ENCODE results near the gene SGMS2.

The SGMS2 gene

DNA sequence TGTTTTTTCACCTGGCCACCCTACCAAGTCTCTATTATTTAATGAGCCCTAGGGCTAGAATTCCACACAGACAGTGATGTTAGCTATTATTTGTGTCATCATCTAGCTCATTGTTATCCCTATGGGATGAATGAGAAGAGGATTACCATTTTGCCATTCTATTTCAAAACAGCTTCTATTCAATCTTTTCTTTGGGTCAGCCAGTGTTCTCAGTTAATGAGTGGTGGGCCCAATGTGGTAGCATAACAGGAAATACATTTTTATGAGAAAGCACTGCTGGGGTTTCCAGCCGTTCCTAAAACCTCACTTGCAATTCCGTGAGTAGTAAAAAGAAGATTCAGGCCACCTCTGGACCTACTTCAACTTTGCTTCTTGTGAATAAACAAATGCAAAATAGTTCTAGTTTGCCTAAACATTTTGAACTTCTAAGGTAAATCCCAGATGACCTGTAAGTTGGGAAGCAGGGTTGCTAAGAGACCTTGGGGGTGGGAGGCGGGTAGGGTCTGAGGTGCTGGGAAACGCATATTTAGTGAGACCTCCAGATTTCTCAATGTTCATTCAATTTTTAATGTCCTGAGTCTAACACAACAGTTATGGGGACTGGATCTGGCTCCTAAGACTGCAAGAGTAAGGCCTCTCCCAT lies 81.8 kb downstream of the SGMS2 start:
- Histone ChIP-seq H3K36me3 (no peaks in the 10 kb centered on the region), H3K4me3 (ENCODE audit: low read depth, low read length) (no peak overlapping the region), H3K27me3 (ENCODE audit: insufficient read depth, low read depth, severe bottlenecking) (no peaks in the 10 kb centered on the region), H3K9me3 (ENCODE audit: severe bottlenecking) (no peaks in the 10 kb centered on the region), H3K27ac (no peak overlapping the region)
- DNase-seq = no peak
- TF ChIP-seq, protein P1, sequence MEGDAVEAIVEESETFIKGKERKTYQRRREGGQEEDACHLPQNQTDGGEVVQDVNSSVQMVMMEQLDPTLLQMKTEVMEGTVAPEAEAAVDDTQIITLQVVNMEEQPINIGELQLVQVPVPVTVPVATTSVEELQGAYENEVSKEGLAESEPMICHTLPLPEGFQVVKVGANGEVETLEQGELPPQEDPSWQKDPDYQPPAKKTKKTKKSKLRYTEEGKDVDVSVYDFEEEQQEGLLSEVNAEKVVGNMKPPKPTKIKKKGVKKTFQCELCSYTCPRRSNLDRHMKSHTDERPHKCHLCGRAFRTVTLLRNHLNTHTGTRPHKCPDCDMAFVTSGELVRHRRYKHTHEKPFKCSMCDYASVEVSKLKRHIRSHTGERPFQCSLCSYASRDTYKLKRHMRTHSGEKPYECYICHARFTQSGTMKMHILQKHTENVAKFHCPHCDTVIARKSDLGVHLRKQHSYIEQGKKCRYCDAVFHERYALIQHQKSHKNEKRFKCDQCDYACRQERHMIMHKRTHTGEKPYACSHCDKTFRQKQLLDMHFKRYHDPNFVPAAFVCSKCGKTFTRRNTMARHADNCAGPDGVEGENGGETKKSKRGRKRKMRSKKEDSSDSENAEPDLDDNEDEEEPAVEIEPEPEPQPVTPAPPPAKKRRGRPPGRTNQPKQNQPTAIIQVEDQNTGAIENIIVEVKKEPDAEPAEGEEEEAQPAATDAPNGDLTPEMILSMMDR (IDR thresholded peaks at IDR 0.05; ENCODE audit: low read depth, low read length) = no peak

DNA sequence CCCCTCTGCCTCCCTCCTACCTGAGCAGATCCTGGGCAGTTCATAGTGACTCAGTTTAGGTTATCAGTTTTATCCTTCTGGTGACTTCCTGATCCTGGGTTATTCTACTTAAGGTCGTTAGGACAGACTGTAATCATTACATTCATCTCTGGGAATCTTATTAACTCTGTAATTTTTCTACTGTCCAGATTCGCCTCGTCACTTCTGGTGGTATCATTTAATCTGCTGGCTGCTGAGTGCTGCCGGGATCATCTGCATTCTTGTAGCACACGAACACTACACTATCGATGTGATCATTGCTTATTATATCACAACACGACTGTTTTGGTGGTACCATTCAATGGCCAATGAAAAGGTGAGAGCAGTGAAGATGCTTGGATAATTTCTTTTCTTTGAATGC lies 83.6 kb downstream of the SGMS2 start:
- Histone ChIP-seq H3K4me3 (ENCODE audit: low read depth, low read length) (no peak overlapping the region), H3K27ac (no peak overlapping the region), H3K9me3 (ENCODE audit: severe bottlenecking) (no peaks in the 10 kb centered on the region), H3K36me3 (no peaks in the 10 kb centered on the region), H3K27me3 (ENCODE audit: insufficient read depth, low read depth, severe bottlenecking) (no peaks in the 10 kb centered on the region)
- DNase-seq = no peak
- TF ChIP-seq, protein P1 (IDR thresholded peaks at IDR 0.05; ENCODE audit: low read depth, low read length) = no peak

DNA sequence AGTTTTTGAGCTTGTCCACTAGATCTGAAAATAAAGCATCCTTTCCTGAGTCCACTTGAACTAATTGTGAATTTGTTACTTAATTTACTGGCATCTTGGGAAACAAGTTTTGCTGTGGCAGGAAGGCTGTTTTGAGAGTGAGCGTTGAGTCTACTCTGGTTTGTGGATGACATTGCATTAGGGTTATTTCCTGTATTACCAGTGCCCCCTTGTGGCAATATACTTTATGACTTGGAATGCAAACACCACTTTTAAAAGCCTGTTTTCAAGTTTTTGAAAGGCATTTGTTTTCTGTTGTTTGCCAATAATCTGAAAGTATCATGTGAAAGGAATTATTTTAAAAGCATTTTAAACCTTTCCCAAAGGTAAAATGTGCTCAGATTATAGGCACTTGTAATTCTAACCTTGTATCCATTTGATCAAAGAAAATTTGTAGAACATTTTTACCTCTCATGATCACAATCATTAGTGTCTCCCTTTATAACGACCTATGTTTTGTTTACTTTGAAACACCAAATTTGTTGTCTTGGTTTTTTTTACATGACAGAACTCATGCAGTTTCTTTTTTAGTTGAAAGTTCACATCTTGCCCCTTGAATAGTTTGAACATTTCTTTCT lies 88.7 kb downstream of the SGMS2 start:
- Histone ChIP-seq H3K27me3 (ENCODE audit: insufficient read depth, low read depth, severe bottlenecking) (no peaks in the 10 kb centered on the region), H3K4me3 (ENCODE audit: low read depth, low read length) (no peak overlapping the region), H3K36me3 (no peaks in the 10 kb centered on the region), H3K27ac (no peak overlapping the region), H3K9me3 (ENCODE audit: severe bottlenecking) (no peaks in the 10 kb centered on the region)
- peak; percentile 50 for DNase-seq
- TF ChIP-seq, protein P1 (IDR thresholded peaks at IDR 0.05; ENCODE audit: low read depth, low read length) = peak; percentile 64

DNA sequence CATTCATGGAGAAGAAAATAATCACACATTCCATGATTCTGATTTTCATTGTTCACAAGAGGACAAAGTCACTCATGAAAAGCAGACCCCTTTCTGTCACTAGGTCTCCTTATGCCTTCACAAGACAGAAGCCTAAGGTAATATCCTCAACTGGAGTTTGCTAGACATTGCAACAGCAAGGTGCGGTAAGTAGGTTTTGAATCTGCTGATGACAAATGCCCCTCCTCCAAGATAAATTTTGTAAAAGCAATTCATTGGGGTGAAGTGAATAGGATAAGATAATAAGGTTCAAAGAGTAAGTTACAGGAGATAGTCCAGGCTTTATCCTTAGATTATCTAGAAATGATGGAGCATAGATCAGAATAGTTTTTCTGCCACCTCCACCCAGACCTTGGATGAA lies 90.5 kb downstream of the SGMS2 start:
- H3K36me3 ChIP-seq = no peaks in the 10 kb centered on the region
- no peak overlapping the region for H3K27ac ChIP-seq
- no peak overlapping the region for H3K4me3 ChIP-seq (ENCODE audit: low read depth, low read length)
- peaks cover 4% of the 10 kb centered on the region for H3K9me3 ChIP-seq (ENCODE audit: severe bottlenecking)
- DNase-seq = no peak
- TF ChIP-seq, protein P1 (IDR thresholded peaks at IDR 0.05; ENCODE audit: low read depth, low read length) = no peak
- no peaks in the 10 kb centered on the region for H3K27me3 ChIP-seq (ENCODE audit: insufficient read depth, low read depth, severe bottlenecking)

DNA sequence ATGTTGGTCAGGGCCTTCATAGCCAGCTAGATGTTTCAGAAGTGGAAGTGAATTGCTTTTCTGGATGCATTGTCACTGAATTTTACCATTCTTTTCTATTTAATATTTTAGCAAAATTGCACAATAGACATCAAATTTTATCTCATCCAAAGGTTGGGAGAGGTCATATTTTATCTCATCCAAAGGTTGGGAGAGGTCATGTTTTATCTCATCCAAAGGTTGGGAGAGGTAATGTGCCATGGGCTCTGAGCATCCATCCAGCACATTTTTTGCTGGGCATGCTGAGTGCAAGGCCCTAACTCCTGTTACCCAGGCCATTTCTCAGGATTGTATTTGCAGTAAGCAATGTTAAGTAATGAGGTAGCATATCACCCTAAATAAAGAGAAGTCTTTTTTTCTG lies 91.9 kb downstream of the SGMS2 start:
- Histone ChIP-seq H3K4me3 (ENCODE audit: low read depth, low read length) (no peak overlapping the region), H3K9me3 (ENCODE audit: severe bottlenecking) (peaks cover 8% of the 10 kb centered on the region), H3K27me3 (ENCODE audit: insufficient read depth, low read depth, severe bottlenecking) (no peaks in the 10 kb centered on the region), H3K36me3 (no peaks in the 10 kb centered on the region), H3K27ac (no peak overlapping the region)
- TF ChIP-seq, protein P1 (IDR thresholded peaks at IDR 0.05; ENCODE audit: low read depth, low read length) = no peak
- DNase-seq = no peak

DNA sequence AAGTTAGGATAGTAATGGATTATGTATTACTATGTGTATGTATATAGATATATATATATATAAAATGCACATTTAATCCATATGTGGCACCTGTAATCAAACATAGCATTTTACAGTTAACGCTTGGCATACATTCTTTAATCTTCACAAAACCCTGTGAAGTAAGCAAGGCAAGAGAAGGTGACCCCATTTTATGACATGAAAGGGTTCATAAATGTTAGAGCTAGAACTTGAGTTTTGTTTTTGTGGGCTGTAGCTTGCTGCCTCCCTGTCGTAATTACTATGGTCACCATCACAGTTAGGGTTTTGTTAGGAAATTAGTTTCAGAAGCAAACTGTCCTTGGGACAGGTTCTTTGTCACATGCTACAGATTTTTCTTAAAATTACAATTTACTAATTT lies 92.8 kb downstream of the SGMS2 start:
- Histone ChIP-seq H3K27me3 (ENCODE audit: insufficient read depth, low read depth, severe bottlenecking) (no peaks in the 10 kb centered on the region), H3K36me3 (no peaks in the 10 kb centered on the region), H3K27ac (no peak overlapping the region), H3K9me3 (ENCODE audit: severe bottlenecking) (peaks cover 8% of the 10 kb centered on the region), H3K4me3 (ENCODE audit: low read depth, low read length) (no peak overlapping the region)
- TF ChIP-seq, protein P1 (IDR thresholded peaks at IDR 0.05; ENCODE audit: low read depth, low read length) = no peak
- no peak for DNase-seq
